NB4 (cell line): ENCODE results near the gene TIAM2.

Source experiments
- DNase-seq: peaks from one replicate; pipeline ENCODE4 v3.0.0; 2010; ENCODE audit warnings: low read depth
- H3K4me3 ChIP-seq: one replicate; pipeline ENCODE4 v1.5.1; 2011; ENCODE audit warnings: mild to moderate bottlenecking, low read depth, low read length, moderate library complexity
- CTCF ChIP-seq: IDR thresholded peaks from one replicate; pipeline ENCODE4 v1.5.1; 2012; ENCODE audit warnings: low read depth, low read length
- MYC ChIP-seq: IDR thresholded peaks from 2 replicates; pipeline ENCODE4 v1.6.1; 2011; ENCODE audit warnings: low read depth, low read length
- POLR2A ChIP-seq: IDR thresholded peaks from 2 replicates; pipeline ENCODE4 v1.6.1; 2011; ENCODE audit warnings: mild to moderate bottlenecking; ENCODE audit not compliant: insufficient read length; ENCODE audit errors: extremely low read depth
- TF ChIP-seq, protein P1 (sequence below): IDR thresholded peaks from 2 replicates; pipeline ENCODE4 v1.6.1; 2011; ENCODE audit warnings: low read depth, low read length

The TIAM2 gene

GRCh38 chr6:154995254-154996015 lies at the start of gene TIAM2:
TIAM2 (plus strand) TSS chr6:154995315; CDS start chr6:155129224, 133,909 bp downstream.
- H3K4me3 ChIP-seq: no peak within 1 kb of the TSS
- TF ChIP-seq, protein P1, sequence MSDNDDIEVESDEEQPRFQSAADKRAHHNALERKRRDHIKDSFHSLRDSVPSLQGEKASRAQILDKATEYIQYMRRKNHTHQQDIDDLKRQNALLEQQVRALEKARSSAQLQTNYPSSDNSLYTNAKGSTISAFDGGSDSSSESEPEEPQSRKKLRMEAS: no peak
- TF ChIP-seq MYC: no peak
- TF ChIP-seq CTCF: no peak
- TF ChIP-seq POLR2A: no peak
- DNase-seq: no peak

- H3K4me3 ChIP-seq: no peak overlapping the region
- DNase-seq: no peak
- TF ChIP-seq, protein P1: no peak
- no peak for TF ChIP-seq CTCF
- TF ChIP-seq POLR2A: no peak
- no peak for TF ChIP-seq MYC
Observed at GRCh38 chr6:154950979-154951344, 44.2 kb upstream of the TIAM2 start.

DNA sequence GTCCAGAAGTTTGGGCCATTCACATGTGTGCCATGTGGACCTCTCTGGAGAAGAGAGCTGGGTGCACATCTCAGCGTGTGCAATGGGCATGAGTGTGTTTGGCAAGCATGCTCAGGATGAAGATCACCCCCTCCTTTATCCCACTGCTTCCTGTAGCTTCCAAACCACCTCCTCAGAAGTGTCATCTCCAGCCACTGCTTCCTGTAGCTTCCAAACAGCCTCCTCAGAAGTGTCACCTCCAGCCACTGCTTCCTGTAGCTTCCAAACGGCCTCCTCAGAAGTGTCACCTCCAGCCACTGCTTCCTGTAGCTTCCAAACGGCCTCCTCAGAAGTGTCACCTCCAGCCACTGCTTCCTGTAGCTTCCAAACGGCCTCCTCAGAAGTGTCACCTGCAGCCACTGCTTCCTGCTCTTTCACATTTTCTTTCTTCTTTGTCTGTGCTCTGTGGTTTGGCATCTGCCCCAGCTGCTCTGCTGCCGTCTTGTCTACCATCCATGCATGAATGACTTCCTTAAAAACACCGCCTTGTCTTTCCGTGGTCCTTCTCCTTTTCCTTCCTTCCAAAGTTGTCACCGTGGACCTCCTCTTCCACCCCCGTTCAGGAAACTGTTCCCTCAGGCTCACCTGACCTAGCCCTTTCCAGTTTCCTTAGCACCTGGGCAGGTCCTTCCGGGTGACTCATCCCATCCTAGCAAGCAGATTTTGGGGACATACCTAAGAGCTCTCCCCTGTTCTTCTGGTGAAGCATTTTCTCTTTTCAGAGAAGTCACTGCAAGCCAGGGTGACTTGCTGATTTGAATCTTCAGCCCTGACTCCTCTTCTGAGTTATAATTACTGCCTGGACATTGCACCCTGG lies 43.5 kb upstream of the TIAM2 start:
- DNase-seq: no peak
- no peak for TF ChIP-seq POLR2A
- no peak for TF ChIP-seq CTCF
- no peak for TF ChIP-seq MYC
- TF ChIP-seq, protein P1: no peak
- no peak overlapping the region for H3K4me3 ChIP-seq

DNA sequence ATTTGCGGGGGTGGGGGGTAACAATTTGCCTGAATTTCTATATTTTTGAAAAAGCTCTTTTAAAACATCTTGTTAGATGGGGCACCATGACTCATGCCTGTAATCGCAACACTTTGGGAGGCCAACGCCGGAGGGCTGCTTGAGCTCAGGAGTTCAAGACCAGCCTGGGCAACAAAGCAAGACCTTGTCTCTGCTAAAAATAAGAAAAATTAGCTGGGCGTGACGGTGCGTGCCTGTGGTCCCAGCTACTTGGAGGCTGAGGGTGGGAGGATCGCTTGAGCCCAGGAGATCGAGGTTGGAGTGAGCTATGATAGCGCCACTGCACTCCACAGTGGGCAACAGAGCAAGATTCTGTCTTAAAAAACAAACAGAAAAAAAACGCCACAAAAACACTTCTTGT lies 41.5 kb upstream of the TIAM2 start:
- no peak for DNase-seq
- TF ChIP-seq CTCF: no peak
- TF ChIP-seq, protein P1: no peak
- no peak for TF ChIP-seq MYC
- no peak for TF ChIP-seq POLR2A
- H3K4me3 ChIP-seq: no peak overlapping the region

- no peak overlapping the region for H3K4me3 ChIP-seq
- no peak for DNase-seq
- TF ChIP-seq, protein P1: no peak
- TF ChIP-seq CTCF: no peak
- TF ChIP-seq MYC: no peak
- no peak for TF ChIP-seq POLR2A
Observed at GRCh38 chr6:154954347-154954746, 40.8 kb upstream of the TIAM2 start.
